Stimulated activated CD8-positive, alpha-beta memory T cell treated with anti-CD3 and anti-CD28 coated beads, Interleukin-4, amount 100 ng/mL, for 48 hours (primary cell): ENCODE data around the gene VSTM2B.

ENCODE experiments used
- DNase-seq: peaks from one replicate; pipeline ENCODE4 v3.0.0-alpha.2; 2020

VSTM2B gene

DNA sequence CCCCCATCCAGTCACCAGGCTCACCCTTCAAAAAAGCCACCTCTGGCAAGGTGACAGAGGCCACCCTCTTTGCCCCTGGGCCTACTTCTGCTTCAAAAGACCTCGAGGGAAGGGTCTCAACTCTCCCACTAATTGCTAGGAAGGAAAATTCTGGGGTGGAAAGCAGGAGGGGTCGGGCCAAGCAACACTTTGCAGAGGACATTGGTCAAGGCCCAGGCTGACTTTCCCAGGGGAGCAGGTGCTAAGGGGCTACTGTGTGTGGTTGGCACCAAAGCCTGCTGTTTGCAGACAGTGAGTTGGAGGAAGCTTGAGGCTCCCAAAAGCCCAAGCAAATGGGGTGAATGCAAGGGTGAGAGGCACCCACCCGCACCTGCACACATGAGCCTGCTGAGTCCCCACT lies 28.6 kb upstream of the VSTM2B start:
- DNase-seq, result no peak

DNA sequence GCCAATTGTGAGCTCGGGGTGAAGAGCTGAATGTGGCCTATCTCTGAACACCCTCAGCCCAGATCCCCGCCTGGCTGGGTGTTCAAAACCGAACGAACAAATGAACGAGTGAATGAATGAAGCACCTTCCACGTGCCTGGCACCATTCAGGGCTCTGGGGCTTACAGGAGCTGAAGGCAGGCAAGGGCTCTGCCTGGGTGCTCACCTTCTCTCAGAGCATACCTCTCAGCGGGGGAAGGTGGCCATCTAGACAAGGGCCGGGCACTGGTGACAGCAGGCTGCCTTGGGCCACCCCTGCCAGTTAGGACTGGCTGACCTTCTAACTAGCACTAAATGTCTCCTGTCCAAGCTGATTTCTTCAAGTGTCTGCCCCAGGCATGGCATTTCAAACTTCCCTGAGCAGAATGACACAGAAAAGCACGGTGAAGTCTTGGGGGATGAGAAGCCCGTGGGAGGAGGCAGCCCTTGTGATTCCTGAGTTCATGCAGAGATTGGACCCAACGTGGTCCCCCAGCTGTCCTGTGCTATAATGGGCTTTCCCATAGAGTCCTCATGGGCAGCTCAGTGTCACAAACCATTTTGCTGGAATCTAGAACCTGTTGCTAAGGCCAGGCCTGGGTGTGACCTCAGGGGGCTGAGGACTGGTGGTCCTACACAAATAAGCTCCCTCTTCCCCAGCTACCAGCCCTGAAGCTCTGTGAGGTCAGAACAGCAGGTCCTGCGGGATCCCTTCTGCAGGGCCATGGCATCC lies 27.9 kb upstream of the VSTM2B start:
- no peak for DNase-seq

GRCh38 chr19:29499261-29499920 lies 26.4 kb upstream of the VSTM2B start:
- no peak for DNase-seq

- no peak for DNase-seq
Observed at GRCh38 chr19:29499921-29500590, 25.7 kb upstream of the VSTM2B start.

DNA sequence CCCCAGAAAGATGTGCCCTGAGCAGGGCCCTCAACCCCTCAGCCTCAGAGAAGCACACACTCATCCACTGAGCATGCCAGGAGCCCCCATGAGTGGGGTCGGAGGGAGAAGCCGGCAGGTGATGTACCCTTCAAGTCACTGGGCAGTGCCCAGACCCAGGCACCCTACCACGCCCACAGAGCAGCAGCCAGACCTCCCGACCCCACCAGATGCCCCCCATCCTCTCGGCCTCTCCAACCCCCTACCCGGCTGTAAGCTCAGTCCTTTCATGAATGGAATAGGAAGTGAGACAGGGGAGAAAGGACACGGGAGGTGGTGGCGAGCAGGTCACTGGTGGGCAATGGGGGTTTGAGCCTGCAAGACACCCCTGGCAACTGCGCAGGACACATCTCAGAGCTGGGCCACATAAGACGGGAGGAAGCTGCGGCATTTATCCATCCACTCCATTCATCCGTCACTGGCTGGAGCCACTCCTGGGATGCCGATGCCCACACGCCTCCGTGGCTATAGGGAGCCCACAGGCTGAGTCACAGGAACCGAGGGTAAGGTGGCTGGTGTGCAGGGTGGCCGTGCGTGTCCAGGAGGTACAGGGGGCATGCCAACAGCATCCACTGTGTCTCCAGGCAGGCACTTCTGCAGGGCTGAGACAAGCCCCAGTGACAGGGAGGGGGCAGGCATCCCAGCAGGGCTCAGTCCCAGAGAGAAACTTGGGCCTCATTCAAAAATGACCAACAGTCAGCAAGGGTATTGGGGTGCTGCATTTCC lies 23.8 kb upstream of the VSTM2B start:
- no peak for DNase-seq

DNA sequence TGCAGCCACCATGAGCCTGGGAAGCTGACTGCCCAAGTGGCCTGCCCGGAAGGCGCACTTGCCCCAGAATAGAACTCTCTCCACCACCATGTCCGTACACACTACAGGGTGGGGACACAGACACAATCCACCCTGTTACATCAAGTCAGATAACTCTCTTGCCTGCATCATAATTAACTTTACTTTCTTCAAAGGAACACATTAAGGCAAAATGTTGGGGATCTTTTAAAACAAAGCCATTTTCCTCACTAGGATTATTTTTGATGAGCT lies 23.3 kb upstream of the VSTM2B start:
- no peak for DNase-seq

- no peak for DNase-seq
Observed at GRCh38 chr19:29503140-29503758, 22.5 kb upstream of the VSTM2B start.

- DNase-seq, result no peak
Observed at GRCh38 chr19:29503785-29504184, 22.0 kb upstream of the VSTM2B start.

DNA sequence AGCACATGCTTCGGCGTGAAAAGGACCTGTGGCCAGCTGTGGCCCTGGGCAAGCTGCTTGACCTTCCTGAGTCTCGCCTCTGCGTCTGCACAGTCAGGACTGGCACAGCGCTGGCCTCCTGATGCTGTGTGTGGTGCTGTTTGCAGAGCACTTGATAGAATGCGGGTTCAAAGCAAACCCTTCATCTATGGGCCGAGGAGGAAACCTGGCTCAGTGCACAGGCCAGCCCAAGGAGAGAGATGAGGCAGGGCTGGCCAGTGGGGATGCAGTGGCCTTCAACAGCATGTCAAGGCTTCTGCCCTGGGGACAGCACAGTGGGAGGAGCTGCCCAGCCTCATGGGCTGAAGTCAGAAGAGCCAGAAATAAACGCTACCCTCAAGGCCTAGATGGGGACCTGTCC lies 21.3 kb upstream of the VSTM2B start:
- no peak for DNase-seq

GRCh38 chr19:29505097-29505824 lies 20.5 kb upstream of the VSTM2B start:
- DNase-seq, result no peak

DNA sequence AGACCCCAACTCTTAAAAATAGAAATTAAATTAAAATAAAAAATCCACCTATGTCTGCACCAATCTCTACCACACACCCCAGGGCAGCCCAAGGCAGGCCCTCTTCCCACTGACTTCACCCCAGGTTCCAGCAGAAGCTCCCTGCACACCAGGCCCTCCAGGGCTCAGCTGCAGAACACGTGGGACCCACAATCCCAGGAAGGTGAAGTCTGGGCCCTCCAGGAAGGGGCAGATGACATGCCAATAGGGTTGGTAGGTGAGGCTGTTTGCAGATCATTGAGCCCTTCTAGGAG lies 19.2 kb upstream of the VSTM2B start:
- no peak for DNase-seq

- DNase-seq, result no peak
Observed at GRCh38 chr19:29507081-29507860, 18.5 kb upstream of the VSTM2B start.

DNA sequence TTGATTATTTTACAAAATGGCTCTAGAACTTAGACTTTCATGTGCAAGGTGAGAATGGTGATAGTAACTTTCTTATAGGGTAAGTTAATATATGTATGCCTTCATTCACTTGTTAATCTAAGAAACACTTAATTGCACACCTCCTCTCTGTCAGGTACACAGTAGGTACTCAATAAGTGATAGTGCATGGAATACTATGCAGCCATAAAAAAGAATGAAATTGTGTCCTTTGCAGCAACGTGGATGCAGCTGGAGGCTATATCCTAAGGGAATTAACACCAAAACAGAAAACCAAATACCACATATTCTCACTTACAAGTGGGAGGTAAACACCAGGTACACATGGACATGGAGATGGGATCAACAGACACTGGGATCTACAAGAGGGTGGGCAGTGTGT lies 17.6 kb upstream of the VSTM2B start:
- DNase-seq, result no peak

- no peak for DNase-seq
Observed at GRCh38 chr19:29509456-29509855, 16.3 kb upstream of the VSTM2B start.

DNA sequence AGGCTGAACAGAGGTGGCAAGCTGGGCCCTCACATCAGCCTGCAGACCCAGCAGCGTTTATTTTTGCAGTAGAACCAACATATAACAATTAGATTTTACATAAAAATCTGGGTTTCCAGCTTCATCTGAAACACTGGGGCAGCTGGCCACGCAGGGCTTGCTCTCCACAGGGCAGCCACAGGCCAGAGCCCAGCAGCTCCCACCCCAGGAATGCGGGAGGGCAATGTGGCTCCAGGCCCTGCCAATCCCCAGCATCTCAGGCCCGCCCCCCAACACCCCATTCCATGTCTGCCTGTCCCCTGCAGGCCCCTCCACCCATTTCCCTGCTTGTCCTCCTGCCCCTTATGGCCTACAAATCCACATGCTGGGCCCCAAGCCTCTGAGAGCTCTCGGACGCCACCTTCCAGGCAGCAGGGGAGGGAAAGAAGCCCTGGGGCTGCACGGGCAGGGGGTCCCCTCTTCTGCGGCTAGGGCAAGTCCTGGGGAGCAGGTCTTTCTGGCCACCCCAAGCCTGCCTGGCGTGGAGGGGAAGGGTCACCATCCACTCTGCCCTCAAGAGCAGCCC lies 15.0 kb upstream of the VSTM2B start:
- DNase-seq, result no peak

GRCh38 chr19:29511768-29512167 lies 14.0 kb upstream of the VSTM2B start:
- DNase-seq, result no peak

DNA sequence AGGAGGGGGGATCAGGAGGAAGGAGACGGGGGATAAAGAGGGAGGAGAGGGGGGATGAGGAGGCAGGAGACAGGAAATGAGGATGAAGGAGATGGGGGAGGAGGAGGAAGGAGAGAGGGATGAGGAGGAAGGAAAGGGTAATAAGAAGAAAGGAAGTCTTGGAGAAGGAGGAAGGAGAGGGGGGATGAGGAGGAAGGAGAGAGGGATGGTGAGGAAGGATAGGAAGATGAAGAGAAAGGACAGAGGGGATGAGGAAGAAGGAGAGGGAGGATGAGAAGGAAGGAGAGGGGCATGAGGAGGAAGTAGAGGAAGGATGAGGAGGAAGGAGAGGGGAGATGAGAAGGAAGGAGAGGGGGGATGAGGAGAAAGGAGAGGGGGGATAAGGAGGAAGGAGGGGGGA lies 13.0 kb upstream of the VSTM2B start:
- no peak for DNase-seq

- DNase-seq, result no peak
Observed at GRCh38 chr19:29514525-29515232, 11.1 kb upstream of the VSTM2B start.

GRCh38 chr19:29515233-29515619 lies 10.6 kb upstream of the VSTM2B start:
- no peak for DNase-seq

- no peak for DNase-seq
Observed at GRCh38 chr19:29515706-29516357, 10.0 kb upstream of the VSTM2B start.
